SJCRH30 (cell line): Measurements from ENCODE around the gene N4BP2L2. TPM values are rescaled to one million over a fixed set of nuclear protein-coding genes. Genes with fewer than 3 reads are reported as not detected.
"Not testable (repeated sequence)": the region's sequence is repeated elsewhere in the genome, so short reads cannot be mapped to it uniquely, and the experiment has no call there.

Source experiments
- DNase-seq, 2 experiments: peaks; one replicate each; pipeline ENCODE4 v3.0.0-alpha.2; 2015 to 2020
- H3K27ac ChIP-seq: fragments of 250-450 bp; sonication (Bioruptor Pico); 2 replicates; pipeline ENCODE4 v1.5.1; 2020; ENCODE audit warnings: mild to moderate bottlenecking, moderate library complexity
- H3K27me3 ChIP-seq: fragments of 250-450 bp; sonication (Bioruptor Pico); 2 replicates; pipeline ENCODE4 v1.5.1; 2020; ENCODE audit warnings: mild to moderate bottlenecking, moderate library complexity
- H3K36me3 ChIP-seq: fragments of 250-450 bp; sonication (Bioruptor Pico); 2 replicates; pipeline ENCODE4 v1.5.1; 2020; ENCODE audit warnings: mild to moderate bottlenecking, moderate library complexity
- H3K4me1 ChIP-seq: fragments of 250-450 bp; sonication (Bioruptor Pico); 2 replicates; pipeline ENCODE4 v1.5.1; 2020; ENCODE audit warnings: mild to moderate bottlenecking, moderate library complexity
- H3K4me3 ChIP-seq: fragments of 250-450 bp; sonication (Bioruptor Pico); 2 replicates; pipeline ENCODE4 v1.5.1; 2020; ENCODE audit warnings: mild to moderate bottlenecking, moderate library complexity
- H3K9me3 ChIP-seq: fragments of 250-450 bp; sonication (Bioruptor Pico); replicated peaks from 2 replicates; pipeline ENCODE4 v1.5.1; 2020; ENCODE audit warnings: mild to moderate bottlenecking, moderate library complexity
- total RNA-seq: library from RNA; depleted of rRNA; stranded (reverse); fragments of >200 nt; shearing (Covaris generic); gene quantifications from 2 replicates; pipeline ENCODE4 v1.2.3, GENCODE V29; 2014; rRNA removed

The N4BP2L2 gene
- total RNA-seq = 98.5 and 134 TPM in 2 replicates

- Histone ChIP-seq H3K4me1 (no peaks in the 10 kb centered on the region; the same call in 1 of the 2 replicates), H3K27ac (peak within 1 kb of the TSS; percentile 62), H3K9me3 (no peaks in the 10 kb centered on the region)
Measured at GRCh38 chr13:32538621-32539246, at the start of gene N4BP2L2. N4BP2L2 (minus strand) TSS chr13:32538795; CDS start chr13:32537027, 1,768 bp downstream.

GRCh38 chr13:32587811-32588170 lies 49.2 kb upstream of the N4BP2L2 start:
- H3K9me3 ChIP-seq = no peaks in the 10 kb centered on the region
- H3K27me3 ChIP-seq = no peaks in the 10 kb centered on the region
- H3K4me3 ChIP-seq = peak overlapping the region; percentile 87
- no peak for DNase-seq
- H3K27ac ChIP-seq = peak overlapping the region; percentile 65
- H3K36me3 ChIP-seq = no peaks in the 10 kb centered on the region
- H3K4me1 ChIP-seq = peaks cover 3% of the 10 kb centered on the region; the same call in 1 of the 2 replicates

More at GRCh38 chr13:32538621-32539246, at the start of gene N4BP2L2:
- Histone ChIP-seq H3K36me3 (peaks cover 32% of the 10 kb centered on the region), H3K4me3 (peak within 1 kb of the TSS; percentile 78), H3K27me3 (no peaks in the 10 kb centered on the region)
- peak; percentile 96 to 99 for DNase-seq

GRCh38 chr13:32587011-32587810 lies 48.6 kb upstream of the N4BP2L2 start:
- Histone ChIP-seq H3K9me3 (no peaks in the 10 kb centered on the region), H3K27ac (peak overlapping the region; percentile 65), H3K36me3 (no peaks in the 10 kb centered on the region), H3K27me3 (no peaks in the 10 kb centered on the region), H3K4me1 (peaks cover 3% of the 10 kb centered on the region; the same call in 1 of the 2 replicates), H3K4me3 (peak overlapping the region; percentile 87)
- peak; percentile 77 to 78 for DNase-seq

GRCh38 chr13:32586080-32586900 lies 47.7 kb upstream of the N4BP2L2 start, which contains the start of gene PDS5B:
PDS5B (plus strand) TSS chr13:32586452; CDS start chr13:32648773, 62,321 bp downstream.
- Histone ChIP-seq H3K36me3 (no peaks in the 10 kb centered on the region), H3K27ac (peak within 1 kb of the TSS; percentile 90), H3K27me3 (no peaks in the 10 kb centered on the region), H3K4me3 (peak within 1 kb of the TSS; percentile 87), H3K4me1 (peaks cover 3% of the 10 kb centered on the region; the same call in 1 of the 2 replicates), H3K9me3 (no peaks in the 10 kb centered on the region)
- peak; percentile 95 to 96 for DNase-seq

GRCh38 chr13:32585550-32586079 lies 47.0 kb upstream of the N4BP2L2 start:
- no peaks in the 10 kb centered on the region for H3K9me3 ChIP-seq

GRCh38 chr13:32582991-32583390 lies 44.4 kb upstream of the N4BP2L2 start:
- Histone ChIP-seq H3K4me1 (no peaks in the 10 kb centered on the region), H3K4me3 (no peak overlapping the region), H3K27ac (no peak overlapping the region), H3K36me3 (no peaks in the 10 kb centered on the region), H3K27me3 (no peaks in the 10 kb centered on the region), H3K9me3 (no peaks in the 10 kb centered on the region)
- DNase-seq = no peak

More at GRCh38 chr13:32585550-32586079, 47.0 kb upstream of the N4BP2L2 start:
- Histone ChIP-seq H3K27me3 (no peaks in the 10 kb centered on the region), H3K27ac (peak overlapping the region; percentile 42), H3K4me1 (peaks cover 3% of the 10 kb centered on the region; the same call in 1 of the 2 replicates), H3K4me3 (peak overlapping the region; percentile 87), H3K36me3 (no peaks in the 10 kb centered on the region)
- DNase-seq = peak; percentile 35 to 48

- H3K4me1 ChIP-seq = no peaks in the 10 kb centered on the region
- peak in 1 of 2 experiments; percentile 22 for DNase-seq
- 0 out of 2 replicates have a peak, but pooled peaks cover 2% of the 10 kb centered on the region for H3K9me3 ChIP-seq
- H3K4me3 ChIP-seq = no peak overlapping the region
- H3K36me3 ChIP-seq = no peaks in the 10 kb centered on the region
- no peak overlapping the region for H3K27ac ChIP-seq
- no peaks in the 10 kb centered on the region for H3K27me3 ChIP-seq
Measured at GRCh38 chr13:32582281-32582680, 43.7 kb upstream of the N4BP2L2 start.

- no peak overlapping the region for H3K4me3 ChIP-seq
- H3K27me3 ChIP-seq = no peaks in the 10 kb centered on the region
- peak in 1 of 2 experiments; percentile 56 for DNase-seq
- H3K4me1 ChIP-seq = no peaks in the 10 kb centered on the region
- H3K9me3 ChIP-seq = 0 out of 2 replicates have a peak, but pooled peaks cover 6% of the 10 kb centered on the region
- H3K36me3 ChIP-seq = no peaks in the 10 kb centered on the region
- no peak overlapping the region for H3K27ac ChIP-seq
Measured at GRCh38 chr13:32581177-32581786, 42.7 kb upstream of the N4BP2L2 start.

GRCh38 chr13:32577032-32577431 lies 38.4 kb upstream of the N4BP2L2 start:
- DNase-seq = no peak
- Histone ChIP-seq H3K9me3 (0 out of 2 replicates have a peak, but pooled peaks cover 6% of the 10 kb centered on the region), H3K27me3 (no peaks in the 10 kb centered on the region), H3K4me3 (no peak overlapping the region), H3K27ac (no peak overlapping the region), H3K4me1 (no peaks in the 10 kb centered on the region), H3K36me3 (no peaks in the 10 kb centered on the region)

- H3K9me3 ChIP-seq, H3K36me3 ChIP-seq, H3K27ac ChIP-seq, H3K4me3 ChIP-seq, H3K27me3 ChIP-seq, H3K4me1 ChIP-seq, DNase-seq: not testable (repeated sequence)
Measured at GRCh38 chr13:32575687-32576086, 37.1 kb upstream of the N4BP2L2 start.

- H3K9me3 ChIP-seq, DNase-seq, H3K27me3 ChIP-seq, H3K4me3 ChIP-seq, H3K27ac ChIP-seq, H3K4me1 ChIP-seq, H3K36me3 ChIP-seq: not testable (repeated sequence)
Measured at GRCh38 chr13:32560842-32561241, 22.2 kb upstream of the N4BP2L2 start.

GRCh38 chr13:32555613-32556012 lies 17.0 kb upstream of the N4BP2L2 start:
- no peak for DNase-seq
- Histone ChIP-seq H3K4me1 (peaks cover 9% of the 10 kb centered on the region; the same call in 1 of the 2 replicates), H3K4me3 (no peak overlapping the region), H3K27me3 (0 out of 2 replicates have a peak, but pooled peaks cover 4% of the 10 kb centered on the region), H3K36me3 (no peaks in the 10 kb centered on the region), H3K9me3 (0 out of 2 replicates have a peak, but pooled peaks cover 3% of the 10 kb centered on the region), H3K27ac (no peak overlapping the region)

GRCh38 chr13:32553720-32554119 lies 15.1 kb upstream of the N4BP2L2 start:
- peak overlapping the region; percentile 4; the same call in 1 of the 2 replicates for H3K27ac ChIP-seq
- H3K4me1 ChIP-seq = peaks cover 9% of the 10 kb centered on the region; the same call in 1 of the 2 replicates

More at GRCh38 chr13:32553720-32554119, 15.1 kb upstream of the N4BP2L2 start:
- no peak for DNase-seq
- Histone ChIP-seq H3K36me3 (no peaks in the 10 kb centered on the region), H3K4me3 (no peak overlapping the region), H3K9me3 (0 out of 2 replicates have a peak, but pooled peaks cover 3% of the 10 kb centered on the region), H3K27me3 (0 out of 2 replicates have a peak, but pooled peaks cover 4% of the 10 kb centered on the region)
